ENCODE results near the gene TSPAN18.

GRCh38 chr11:44887636-44888035 is 160.9 kb downstream of the TSPAN18 start:
- TF ChIP-seq EZH2 (IDR thresholded peaks at IDR 0.05) (no peak), ZNF274 (IDR thresholded peaks at IDR 0.05; ENCODE audit: low read depth, low read length) (no peak), FOSL1 (IDR thresholded peaks at IDR 0.05; ENCODE audit: low read depth) (no peak), CTCF (IDR thresholded peaks at IDR 0.05 in 2 of 3, conservative IDR thresholded peaks at IDR 0.05 in 1 of 3; ENCODE audit: borderline replicate concordance in 1 of 3, insufficient read depth in 1 of 3, low read depth in 2 of 3, low read length in 2 of 3) (no peak), EZH2phosphoT487 (IDR thresholded peaks at IDR 0.05; ENCODE audit: borderline replicate concordance) (no peak), TCF7L2 (IDR thresholded peaks at IDR 0.05; ENCODE audit: borderline replicate concordance, extremely low read depth, insufficient read depth, insufficient read length) (no peak), POLR2A (IDR thresholded peaks at IDR 0.05; ENCODE audit: borderline replicate concordance, extremely low read depth, insufficient read depth, insufficient read length) (no peak), ELF1 (IDR thresholded peaks at IDR 0.05; ENCODE audit: borderline replicate concordance, low read depth) (no peak), SRF (IDR thresholded peaks at IDR 0.05; ENCODE audit: low read depth) (no peak), CEBPB (IDR thresholded peaks at IDR 0.05; ENCODE audit: low read depth) (no peak), EGR1 (IDR thresholded peaks at IDR 0.05; ENCODE audit: low read depth) (no peak), POLR2AphosphoS5 (IDR thresholded peaks at IDR 0.05; ENCODE audit: low read depth, low read length) (no peak), RAD21 (IDR thresholded peaks at IDR 0.05; ENCODE audit: low read depth) (no peak)

All from HCT116 (cell line).